GM21515 (cell line): Measurements from ENCODE around the gene ZNF561.
"Not testable (repeated sequence)": the region's sequence is repeated elsewhere in the genome, so short reads cannot be mapped to it uniquely, and the experiment has no call there.

Source experiments
- ATAC-seq: cut with Tn5 transposase; IDR thresholded peaks from one replicate; pipeline ENCODE4 v1.9.1; 2021; ENCODE audit not compliant: unreplicated experiment

The ZNF561 gene

DNA sequence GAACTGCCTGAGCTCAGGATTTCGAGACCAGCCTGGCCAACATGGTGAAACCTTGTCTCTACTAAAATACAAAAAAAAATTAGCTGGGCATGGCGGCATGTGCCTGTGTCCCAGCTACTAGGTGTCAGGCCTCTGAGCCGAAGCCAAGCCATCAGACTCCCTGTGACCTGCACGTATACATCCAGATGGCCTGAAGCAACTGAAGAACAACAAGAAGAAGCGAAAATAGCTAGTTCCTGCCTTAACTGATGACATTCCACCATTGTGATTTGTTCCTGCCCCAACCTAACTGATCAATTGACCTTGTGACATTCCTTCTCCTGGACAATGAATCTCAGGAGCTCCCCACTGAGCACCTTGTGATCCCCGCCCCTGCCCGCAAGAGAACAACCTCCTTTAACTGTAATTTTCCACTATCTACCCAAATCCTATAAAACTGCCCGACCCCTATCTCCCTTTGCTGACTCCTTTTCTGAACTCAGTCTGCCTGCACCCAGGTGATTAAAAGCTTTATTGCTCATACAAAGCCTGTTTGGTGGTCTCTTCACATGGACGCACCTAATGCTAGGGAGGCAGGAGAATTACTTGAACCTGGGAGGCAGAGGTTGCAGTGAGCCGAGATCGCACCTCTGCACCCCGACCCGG lies 38.8 kb downstream of the ZNF561 start:
- not testable (repeated sequence) for ATAC-seq

DNA sequence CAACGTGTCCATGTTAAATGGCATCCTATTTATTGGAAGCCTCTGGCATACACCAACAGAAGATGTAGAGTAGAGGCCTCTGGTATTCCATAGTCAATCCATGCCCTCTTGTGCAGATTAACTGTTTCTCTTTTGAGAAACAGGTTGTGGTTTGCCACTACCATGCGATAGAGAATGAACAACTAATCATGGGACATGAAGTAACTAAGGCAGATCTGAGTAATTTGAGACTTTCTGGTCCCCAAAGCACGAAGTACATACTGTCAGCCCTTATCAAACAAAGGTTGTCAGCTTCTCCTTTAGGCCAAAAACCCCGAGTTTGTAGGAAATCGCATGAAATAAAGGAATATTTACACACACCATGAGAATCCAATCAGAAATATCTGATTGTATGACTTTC lies 40.3 kb downstream of the ZNF561 start:
- ATAC-seq: no peak

DNA sequence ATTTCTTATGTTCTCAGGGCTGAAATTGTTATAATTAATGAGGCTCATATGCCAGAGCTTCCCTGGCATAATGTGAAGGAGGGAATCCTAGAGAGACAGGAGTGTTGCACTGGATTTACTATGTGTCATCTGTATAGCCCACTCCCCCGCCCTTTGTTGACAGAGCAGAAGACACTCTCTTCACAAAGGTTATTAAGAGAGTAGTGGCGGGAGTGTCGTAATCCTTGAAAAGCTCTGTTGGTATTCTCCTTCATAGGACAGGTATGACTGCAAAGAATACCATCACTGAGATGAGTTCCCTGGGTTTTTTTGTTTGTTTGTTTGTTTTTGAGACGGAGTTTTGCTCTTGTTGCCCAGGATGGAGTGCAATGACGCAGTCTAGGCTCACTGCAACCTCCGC lies 50.8 kb downstream of the ZNF561 start:
- no peak for ATAC-seq

GRCh38 chr19:9566729-9567128 lies 54.3 kb downstream of the ZNF561 start:
- ATAC-seq: no peak

- ATAC-seq: no peak
Observed at GRCh38 chr19:9565900-9566705, 54.9 kb downstream of the ZNF561 start.
